GM18508 (cell line): Measurements from ENCODE around the gene CTU2.

ENCODE experiments used
- ATAC-seq: cut with Tn5 transposase; IDR thresholded peaks from one replicate; pipeline ENCODE4 v1.9.1; 2021; ENCODE audit warnings: moderate number of reproducible peaks; ENCODE audit not compliant: insufficient read depth, unreplicated experiment

Gene CTU2

DNA sequence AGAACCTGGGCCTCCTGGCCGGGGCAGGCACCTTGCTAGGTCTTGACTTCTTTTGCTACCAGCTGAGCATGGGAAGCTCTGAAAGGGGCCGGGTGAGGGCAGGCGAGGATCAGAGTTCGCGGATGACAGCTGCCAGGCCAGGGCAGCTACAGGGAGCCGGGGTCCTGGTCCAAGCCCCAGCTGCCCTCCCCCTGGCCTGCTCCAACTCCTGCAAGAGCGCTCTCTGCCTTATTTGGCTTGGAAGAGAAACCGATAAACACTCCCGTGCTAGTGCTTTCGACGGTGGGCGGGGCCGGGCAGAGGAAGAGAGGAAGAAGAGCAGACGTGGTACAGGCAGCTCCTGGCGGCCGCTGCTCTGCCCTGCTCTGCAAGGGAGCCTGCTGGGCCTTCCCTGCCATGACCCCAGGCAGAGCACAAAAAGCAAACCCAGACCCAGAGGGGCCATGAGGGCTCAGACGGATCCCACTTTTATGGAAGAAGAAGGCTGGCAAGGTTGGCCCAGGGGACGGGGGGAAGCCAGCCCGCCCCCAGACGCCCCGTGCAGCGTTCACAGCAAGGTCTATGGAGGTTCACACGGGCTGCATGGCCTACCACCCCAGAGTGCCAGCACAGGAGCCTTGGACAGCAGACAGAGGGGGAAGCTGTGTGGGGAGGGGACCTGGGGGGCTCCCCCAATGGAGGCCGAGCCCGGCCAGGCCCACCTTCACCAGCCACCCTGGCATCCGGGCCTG is 53.1 kb downstream of the CTU2 start:
- ATAC-seq: no peak

DNA sequence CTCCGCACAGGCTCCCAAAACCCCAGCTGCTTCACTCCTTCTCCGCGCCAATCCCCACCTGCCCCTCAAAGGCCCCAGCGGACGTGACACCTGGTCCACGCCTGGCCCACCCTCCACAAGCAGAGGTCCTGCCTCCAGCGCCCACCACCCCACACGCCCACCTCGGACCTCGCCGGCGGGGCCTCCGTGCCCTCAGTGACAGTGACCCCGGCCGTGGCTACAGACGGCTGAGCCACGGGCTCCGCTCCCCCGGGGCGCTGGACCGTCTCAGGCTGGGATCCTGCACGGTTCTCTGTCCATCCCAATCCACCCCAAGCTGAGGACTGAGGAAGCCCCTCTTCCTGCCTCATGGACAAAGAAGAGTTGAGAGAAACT is 53.7 kb downstream of the CTU2 start:
- ATAC-seq: no peak

DNA sequence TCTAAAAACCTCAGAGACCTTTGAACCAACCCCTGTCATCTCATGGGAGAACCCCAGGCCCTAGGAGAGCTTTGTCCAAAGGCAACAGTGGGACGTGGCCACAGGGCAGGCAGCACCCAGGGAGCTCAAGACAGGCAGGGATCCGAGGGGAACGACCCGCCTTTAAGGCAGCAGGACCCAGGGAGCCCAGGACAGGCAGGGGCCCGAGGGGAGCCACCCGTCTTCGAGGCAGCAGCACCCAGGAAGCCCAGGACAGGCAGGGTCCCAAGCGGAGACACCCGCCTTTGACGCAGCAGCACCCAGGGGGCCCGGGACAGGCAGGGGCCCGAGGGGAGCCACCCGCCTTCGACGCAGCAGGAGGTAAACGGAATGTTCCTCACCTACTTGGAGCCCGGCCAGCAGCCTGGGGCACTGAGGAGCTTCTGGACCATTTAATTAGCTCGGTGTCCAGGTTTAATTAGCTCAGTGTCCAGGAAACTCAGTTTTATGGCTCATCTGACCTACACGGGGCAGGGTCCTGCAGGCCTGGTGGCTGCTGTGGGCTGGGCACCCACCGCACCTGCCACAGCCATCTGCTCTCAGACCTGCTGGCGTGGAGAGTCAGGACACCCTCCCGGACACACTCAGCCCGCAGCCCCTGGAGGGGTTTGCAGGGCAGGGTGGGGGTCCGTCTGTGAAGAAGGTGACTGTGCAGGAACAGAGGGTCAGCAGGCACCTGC is 54.3 kb downstream of the CTU2 start:
- no peak for ATAC-seq

GRCh38 chr16:88761143-88761534 is 54.8 kb downstream of the CTU2 start:
- no peak for ATAC-seq

DNA sequence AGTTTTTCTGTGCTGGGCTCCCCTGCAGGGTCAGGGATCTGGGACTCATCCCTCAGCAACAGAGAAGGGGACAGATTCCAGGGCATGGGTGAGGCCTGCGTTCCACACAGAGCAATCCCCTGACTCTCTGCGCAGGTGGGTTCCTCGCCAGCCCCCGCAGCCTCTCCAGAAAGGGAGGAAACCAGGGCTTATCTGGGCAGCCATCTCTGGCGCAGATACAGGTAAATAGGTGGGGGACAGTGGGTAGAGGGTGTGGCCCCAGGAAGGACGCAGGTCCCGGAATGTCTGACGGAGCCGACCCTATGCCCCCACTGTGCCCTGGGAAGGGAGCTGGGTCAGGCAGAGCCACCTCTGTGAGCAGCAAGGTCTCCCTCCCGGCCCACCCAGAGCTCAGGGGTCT is 55.5 kb downstream of the CTU2 start:
- no peak for ATAC-seq

- ATAC-seq: no peak
These were observed 56.1 kb downstream of the CTU2 start for GRCh38 chr16:88762258-88762870.

- ATAC-seq: no peak
These were observed 56.6 kb downstream of the CTU2 start for GRCh38 chr16:88762941-88763340.

GRCh38 chr16:88763502-88764053 is 57.3 kb downstream of the CTU2 start:
- ATAC-seq: no peak

DNA sequence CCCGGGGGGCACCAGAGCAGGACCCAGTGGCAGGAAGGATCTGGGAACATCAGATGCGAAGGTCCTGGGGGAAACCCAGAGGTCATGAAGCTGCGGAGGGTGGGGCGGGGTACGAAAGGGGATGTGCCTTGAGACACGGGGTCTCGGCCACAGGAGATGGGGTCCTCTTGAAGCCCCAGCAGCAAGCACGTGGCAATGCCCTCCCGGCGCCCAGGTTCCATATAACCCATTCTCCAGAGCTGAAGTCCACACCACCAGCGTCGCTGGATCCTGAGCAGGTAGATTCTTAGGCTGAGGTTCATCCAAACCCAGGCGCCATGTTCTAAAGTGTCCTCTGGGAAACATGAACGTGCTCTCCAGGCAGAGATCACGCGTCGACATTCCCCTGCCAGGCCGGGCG is 57.8 kb downstream of the CTU2 start:
- ATAC-seq: no peak

- no peak for ATAC-seq
These were observed 58.6 kb downstream of the CTU2 start for GRCh38 chr16:88764913-88765349.
